Measurements from ENCODE around the gene GPR153.

GRCh38 chr1:6270401-6270800 lies 9.5 kb upstream of the GPR153 start:
- TF ChIP-seq EZH2 (IDR thresholded peaks at IDR 0.05; ENCODE audit: insufficient read depth, poor library complexity, severe bottlenecking), result no peak
- no peak for TF ChIP-seq EZH2phosphoT487 (IDR thresholded peaks at IDR 0.05; ENCODE audit: insufficient read depth, low read depth)

Measured in GM23248 (cell line).